A549 (cell line): ENCODE data around the gene KSR2.

Source experiments
- EHF ChIP-seq: fragments of 250-450 bp; sonication (Bioruptor Pico); IDR thresholded peaks from 2 replicates; pipeline ENCODE4 v1.5.0; 2020; ENCODE audit warnings: mild to moderate bottlenecking
- EP300 ChIP-seq, 2 experiments: fragments of >200 bp; sonication (Bioruptor Twin); formaldehyde crosslinking; IDR thresholded peaks; 2 replicates in 1 of 2; 3 replicates in 1 of 2; pipeline ENCODE4 v1.6.1; 2016 to 2017
- FOSL2 ChIP-seq, 2 experiments: fragments of 450-650 bp in 1 of 2; fragments of >200 bp in 1 of 2; sonication (Bioruptor Twin) in 1 of 2; formaldehyde crosslinking; IDR thresholded peaks; 2 replicates each; pipeline versions ENCODE4 v1.5.0 to v1.6.1; 2016 to 2020; ENCODE audit warnings: mild to moderate bottlenecking in 1 of 2, moderate library complexity in 1 of 2
- POLR2A ChIP-seq: IDR thresholded peaks from 2 replicates; pipeline ENCODE4 v1.6.1; 2012; ENCODE audit warnings: mild to moderate bottlenecking, low read length
- TF ChIP-seq, protein P1 (sequence below): fragments of >200 bp; sonication (Bioruptor Twin); formaldehyde crosslinking; IDR thresholded peaks from 3 replicates; pipeline ENCODE4 v1.5.1; 2016
- TF ChIP-seq, protein P2 (sequence below): IDR thresholded peaks from 2 replicates; pipeline ENCODE4 v1.6.1; 2012

DNA sequence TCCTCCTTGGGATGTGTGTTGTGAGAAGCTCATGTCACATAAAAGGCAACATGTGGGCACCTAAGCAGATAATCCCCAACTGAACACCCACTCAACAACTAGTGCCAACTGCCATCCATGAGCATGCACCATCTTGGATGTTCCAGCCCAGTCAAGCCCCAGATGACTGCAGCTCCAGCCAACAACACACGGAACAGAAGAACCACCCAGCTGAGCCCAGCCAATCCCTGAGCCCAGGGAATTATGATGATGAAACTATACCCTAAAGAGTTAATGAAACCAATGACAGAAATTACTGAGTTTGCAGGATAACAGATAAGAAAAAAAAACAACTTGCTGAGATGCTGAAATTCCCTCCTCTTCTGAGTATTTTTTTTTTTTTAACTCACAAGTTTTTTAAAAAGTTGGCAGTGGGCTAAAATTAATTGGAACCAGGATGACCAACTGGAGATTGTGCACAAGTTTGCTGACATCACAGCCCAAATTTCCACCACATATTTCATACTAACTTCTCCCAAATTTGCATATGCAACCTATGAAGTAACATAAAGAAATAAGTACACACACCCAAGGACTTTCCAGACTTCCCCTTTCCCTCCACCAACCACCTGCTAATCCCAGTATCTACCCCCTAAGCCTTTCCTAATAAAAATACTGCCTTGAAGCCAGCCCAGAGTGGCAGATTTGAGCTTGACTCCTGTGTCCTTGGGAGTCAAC, 124.5 kb downstream of the KSR2 start:
- TF ChIP-seq EP300 (IDR thresholded peaks at IDR 0.05) (no peak), EHF (no peak), POLR2A (no peak), FOSL2 (IDR thresholded peaks at IDR 0.05) (no peak), FOSL2 (CRISPR knock-in tag; IDR thresholded peaks at IDR 0.05) (no peak)
- TF ChIP-seq, protein P1, sequence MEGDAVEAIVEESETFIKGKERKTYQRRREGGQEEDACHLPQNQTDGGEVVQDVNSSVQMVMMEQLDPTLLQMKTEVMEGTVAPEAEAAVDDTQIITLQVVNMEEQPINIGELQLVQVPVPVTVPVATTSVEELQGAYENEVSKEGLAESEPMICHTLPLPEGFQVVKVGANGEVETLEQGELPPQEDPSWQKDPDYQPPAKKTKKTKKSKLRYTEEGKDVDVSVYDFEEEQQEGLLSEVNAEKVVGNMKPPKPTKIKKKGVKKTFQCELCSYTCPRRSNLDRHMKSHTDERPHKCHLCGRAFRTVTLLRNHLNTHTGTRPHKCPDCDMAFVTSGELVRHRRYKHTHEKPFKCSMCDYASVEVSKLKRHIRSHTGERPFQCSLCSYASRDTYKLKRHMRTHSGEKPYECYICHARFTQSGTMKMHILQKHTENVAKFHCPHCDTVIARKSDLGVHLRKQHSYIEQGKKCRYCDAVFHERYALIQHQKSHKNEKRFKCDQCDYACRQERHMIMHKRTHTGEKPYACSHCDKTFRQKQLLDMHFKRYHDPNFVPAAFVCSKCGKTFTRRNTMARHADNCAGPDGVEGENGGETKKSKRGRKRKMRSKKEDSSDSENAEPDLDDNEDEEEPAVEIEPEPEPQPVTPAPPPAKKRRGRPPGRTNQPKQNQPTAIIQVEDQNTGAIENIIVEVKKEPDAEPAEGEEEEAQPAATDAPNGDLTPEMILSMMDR: no peak
- TF ChIP-seq, protein P2, sequence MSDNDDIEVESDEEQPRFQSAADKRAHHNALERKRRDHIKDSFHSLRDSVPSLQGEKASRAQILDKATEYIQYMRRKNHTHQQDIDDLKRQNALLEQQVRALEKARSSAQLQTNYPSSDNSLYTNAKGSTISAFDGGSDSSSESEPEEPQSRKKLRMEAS: no peak
